Measurements from ENCODE around the gene MON1B. TPM values are rescaled to one million over a fixed set of nuclear protein-coding genes. Genes with fewer than 3 reads are reported as not detected.

Gene MON1B
- total RNA-seq, 1 experiment from 2014 or later = 67.1 TPM

Other genes with a start within 250 kb of the MON1B start
- 4.8 and 8.2 TPM in 2 replicates for gene SYCE1L, start 8.2 kb downstream of the MON1B start, total RNA-seq (2022)
- gene ADAMTS18, start 243.8 kb downstream of the MON1B start, total RNA-seq (2022) = 0.29 and 0.65 TPM in 2 replicates